Natural killer cell treated with Interleukin-12 subunit alpha and Interleukin-12 subunit beta and Interleukin-15 and Interleukin-18, amount 100 ng/mL, for 72 hours (primary cell): Measurements from ENCODE around the gene SPSB4. TPM values are rescaled to one million over a fixed set of nuclear protein-coding genes. Genes with fewer than 3 reads are reported as not detected.

Experiments
- ATAC-seq, 2 donors: fragments of 150-1000 bp; cut with Tn5 transposase in 1 of 2; sonication (Bioruptor Pico), chemical (Tn5 transposase) in 1 of 2; 2 replicates each; pipeline ENCODE4 v1.10.0; 2021
- DNase-seq: peaks from one replicate; pipeline ENCODE4 v3.0.0; 2022; ENCODE audit warnings: low spot score
- H3K27ac Mint-ChIP-seq, 2 donors: 1 replicate in 1 of 2; 2 replicates in 1 of 2; pipeline ENCODE4 v1.8.0; 2022; ENCODE audit warnings: mixed read lengths in 2 of 2, mild to moderate bottlenecking in 1 of 2, moderate library complexity in 1 of 2
- H3K27me3 Mint-ChIP-seq, 2 donors: 1 replicate in 1 of 2; 2 replicates in 1 of 2; pipeline ENCODE4 v1.8.0; 2022; ENCODE audit warnings: mixed read lengths in 2 of 2
- H3K36me3 Mint-ChIP-seq: one replicate; pipeline ENCODE4 v1.8.0; 2022; ENCODE audit warnings: mixed read lengths
- H3K4me1 Mint-ChIP-seq, 2 donors: 1 replicate in 1 of 2; 2 replicates in 1 of 2; pipeline ENCODE4 v1.8.0; 2022; ENCODE audit warnings: low read depth in 2 of 2, mixed read lengths in 2 of 2, mild to moderate bottlenecking in 1 of 2
- H3K4me3 Mint-ChIP-seq: one replicate; pipeline ENCODE4 v1.8.0; 2022; ENCODE audit warnings: mixed read lengths
- H3K9me3 Mint-ChIP-seq: 2 replicates; pipeline ENCODE4 v1.8.0; 2022; ENCODE audit warnings: mixed read lengths
- total RNA-seq, 2 donors: library from RNA; stranded (reverse); gene quantifications; one replicate each; pipeline ENCODE4 v1.2.3, GENCODE V29; 2022

The SPSB4 gene
- total RNA-seq, 2 donors from 2014 or later, result not detected

DNA sequence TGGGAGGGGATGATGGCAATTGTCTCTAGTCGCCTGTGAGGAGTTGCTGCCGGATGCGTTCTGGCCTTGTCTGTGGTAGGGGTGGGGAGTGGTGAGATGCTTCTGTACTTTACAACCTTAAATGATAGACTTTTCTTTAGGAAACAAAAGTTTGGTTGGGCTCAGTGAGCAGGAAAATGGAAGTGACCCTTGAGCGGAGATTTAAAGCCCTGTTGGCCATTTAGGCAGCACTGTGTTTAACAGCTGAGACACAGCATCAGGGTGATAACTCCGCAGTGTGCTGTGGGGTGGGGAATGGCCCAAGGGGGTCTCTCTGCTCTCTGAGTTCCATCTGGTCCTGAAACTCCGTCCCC lies 36.6 kb downstream of the SPSB4 start:
- no peak overlapping the region for H3K4me3 Mint-ChIP-seq
- H3K9me3 Mint-ChIP-seq, result no peaks in the 10 kb centered on the region
- peaks cover 0 to 5% of the 10 kb centered on the region in 2 donors for H3K27me3 Mint-ChIP-seq
- DNase-seq, result no peak
- no peaks in the 10 kb centered on the region for H3K4me1 Mint-ChIP-seq
- ATAC-seq, result no peak
- H3K27ac Mint-ChIP-seq, result no peak overlapping the region
- no peaks in the 10 kb centered on the region for H3K36me3 Mint-ChIP-seq

DNA sequence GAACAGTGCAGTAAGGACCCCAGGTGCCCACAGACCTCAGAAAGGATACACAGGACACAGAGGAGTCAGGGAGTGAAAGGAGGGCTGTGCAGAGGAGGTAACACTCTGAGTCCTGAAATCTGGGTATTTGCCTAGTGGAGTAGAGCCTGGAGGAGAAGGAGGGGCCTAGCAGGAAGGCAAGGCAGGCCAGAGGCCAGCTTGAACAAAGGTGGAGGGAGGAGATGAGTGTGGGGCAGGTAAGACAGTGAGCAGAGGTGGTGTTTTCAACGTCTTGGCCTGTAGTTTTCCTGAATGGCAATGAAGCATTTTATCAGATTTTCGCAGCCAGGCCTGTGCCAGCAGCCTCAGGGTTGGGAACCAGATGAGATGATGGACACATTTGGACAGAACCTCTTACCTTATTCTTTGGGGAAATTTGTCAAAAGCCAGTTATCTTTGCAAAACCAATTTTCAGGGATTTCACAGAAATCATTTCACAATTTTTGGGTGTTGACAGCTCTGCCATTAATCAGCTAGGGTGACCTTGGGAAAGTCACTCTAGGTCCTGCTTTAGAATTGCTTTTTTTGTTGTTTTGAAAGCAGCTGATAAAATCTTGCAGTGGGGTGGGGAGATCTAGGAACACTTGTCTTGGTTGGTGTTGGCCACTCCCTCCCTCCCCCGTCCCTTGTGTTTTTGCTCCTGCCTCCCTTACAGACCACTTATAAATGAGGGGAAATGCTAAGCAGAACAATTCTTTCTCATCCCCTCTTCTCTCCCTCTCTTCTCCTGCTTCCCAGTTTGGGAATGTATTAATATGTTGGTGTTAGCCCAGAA lies 38.4 kb downstream of the SPSB4 start:
- H3K4me1 Mint-ChIP-seq, result no peaks in the 10 kb centered on the region
- peaks cover 0 to 5% of the 10 kb centered on the region in 2 donors for H3K27me3 Mint-ChIP-seq
- ATAC-seq (no peak), DNase-seq (no peak)
- H3K36me3 Mint-ChIP-seq, result no peaks in the 10 kb centered on the region
- no peaks in the 10 kb centered on the region for H3K9me3 Mint-ChIP-seq
- H3K27ac Mint-ChIP-seq, result no peak overlapping the region
- no peak overlapping the region for H3K4me3 Mint-ChIP-seq

GRCh38 chr3:141091426-141091825 lies 40.3 kb downstream of the SPSB4 start:
- no peak for ATAC-seq
- no peaks in the 10 kb centered on the region for H3K4me1 Mint-ChIP-seq
- no peaks in the 10 kb centered on the region for H3K9me3 Mint-ChIP-seq
- no peak overlapping the region for H3K27ac Mint-ChIP-seq
- H3K4me3 Mint-ChIP-seq, result no peak overlapping the region
- DNase-seq, result no peak
- no peaks in the 10 kb centered on the region for H3K36me3 Mint-ChIP-seq
- H3K27me3 Mint-ChIP-seq, result peaks cover 0 to 5% of the 10 kb centered on the region in 2 donors

- Mint-ChIP-seq H3K27ac (no peak overlapping the region), H3K4me1 (no peaks in the 10 kb centered on the region), H3K9me3 (no peaks in the 10 kb centered on the region), H3K27me3 (peaks cover 0 to 5% of the 10 kb centered on the region in 2 donors), H3K36me3 (no peaks in the 10 kb centered on the region), H3K4me3 (no peak overlapping the region)
- DNase-seq (no peak), ATAC-seq (no peak)
Measured at GRCh38 chr3:141092663-141093062, 41.5 kb downstream of the SPSB4 start.

DNA sequence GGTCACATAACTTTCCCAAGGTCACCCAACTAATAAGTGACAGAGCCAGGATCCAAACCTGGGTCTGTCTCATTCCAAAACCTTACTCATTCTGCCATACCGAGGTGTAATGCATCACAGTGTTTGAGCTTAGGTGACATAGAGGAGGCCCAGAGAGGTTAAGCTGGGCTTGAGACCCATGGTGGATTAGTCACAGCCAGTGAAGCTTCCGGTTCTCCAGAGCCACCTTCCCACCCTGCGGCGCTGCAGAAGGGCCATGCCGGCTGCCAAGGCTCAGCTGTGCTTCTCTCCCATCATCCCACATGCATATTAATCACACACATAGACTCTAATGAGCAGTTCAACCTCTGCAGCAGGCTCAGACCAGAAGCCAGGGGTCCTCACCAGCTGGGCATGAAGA lies 42.2 kb downstream of the SPSB4 start:
- Mint-ChIP-seq H3K9me3 (no peaks in the 10 kb centered on the region), H3K4me3 (no peak overlapping the region), H3K36me3 (no peaks in the 10 kb centered on the region), H3K27ac (no peak overlapping the region), H3K4me1 (no peaks in the 10 kb centered on the region), H3K27me3 (peaks cover 0 to 5% of the 10 kb centered on the region in 2 donors)
- no peak for DNase-seq
- no peak for ATAC-seq

GRCh38 chr3:141093971-141094684 lies 43.0 kb downstream of the SPSB4 start:
- Mint-ChIP-seq H3K36me3 (no peaks in the 10 kb centered on the region), H3K27me3 (peaks cover 0 to 2% of the 10 kb centered on the region in 2 donors), H3K9me3 (no peaks in the 10 kb centered on the region), H3K4me3 (no peak overlapping the region), H3K27ac (no peak overlapping the region), H3K4me1 (no peaks in the 10 kb centered on the region)
- ATAC-seq, result no peak
- no peak for DNase-seq

DNA sequence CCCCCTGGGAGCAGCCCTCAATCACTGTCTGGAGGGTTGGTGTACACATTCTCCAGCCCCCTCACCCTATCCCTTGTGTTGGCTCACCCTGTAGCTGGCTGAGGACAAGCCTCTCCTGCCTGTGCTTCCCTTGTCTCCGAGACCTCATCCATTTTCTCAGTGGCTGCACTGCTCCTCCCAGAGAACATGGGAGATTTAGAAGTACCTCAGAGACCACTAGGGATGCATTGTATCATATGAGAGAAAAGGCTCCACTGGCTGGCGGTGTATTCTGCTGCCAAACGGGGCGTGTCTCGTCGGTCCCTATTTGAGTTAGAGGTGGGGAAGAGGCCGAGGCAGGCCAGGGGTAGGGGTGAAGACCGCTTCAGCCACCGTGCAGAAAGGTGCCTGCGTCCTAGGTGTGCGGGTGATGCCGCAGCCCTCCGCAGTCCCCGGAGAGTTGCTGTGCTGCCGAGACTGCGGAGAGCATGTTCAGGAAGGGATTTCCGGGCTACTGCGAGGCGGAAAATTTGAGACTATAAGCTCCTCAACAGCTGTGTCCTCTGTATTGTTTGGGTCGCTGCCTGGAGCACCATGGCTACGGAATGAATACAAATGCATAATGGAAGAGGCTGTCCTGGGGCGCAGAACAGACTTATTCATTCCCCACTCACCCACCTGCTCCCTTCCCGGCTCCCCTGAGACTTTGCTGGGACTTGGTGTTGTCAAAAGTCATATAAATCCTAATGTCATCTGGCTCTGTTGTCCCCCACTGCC lies 43.8 kb downstream of the SPSB4 start:
- Mint-ChIP-seq H3K27me3 (peaks cover 0 to under 1% of the 10 kb centered on the region in 2 donors), H3K27ac (no peak overlapping the region), H3K4me3 (no peak overlapping the region), H3K9me3 (no peaks in the 10 kb centered on the region), H3K36me3 (no peaks in the 10 kb centered on the region), H3K4me1 (no peaks in the 10 kb centered on the region)
- no peak for ATAC-seq
- peak; percentile 3 for DNase-seq

- H3K36me3 Mint-ChIP-seq, result no peaks in the 10 kb centered on the region
- peaks cover 0 to 3% of the 10 kb centered on the region in 2 donors for H3K27me3 Mint-ChIP-seq
- no peaks in the 10 kb centered on the region for H3K9me3 Mint-ChIP-seq
- no peaks in the 10 kb centered on the region for H3K4me1 Mint-ChIP-seq
- ATAC-seq, result no peak
- DNase-seq, result peak; percentile 32
- no peak overlapping the region for H3K27ac Mint-ChIP-seq
- no peak overlapping the region for H3K4me3 Mint-ChIP-seq
Measured at GRCh38 chr3:141095546-141095937, 44.4 kb downstream of the SPSB4 start.

DNA sequence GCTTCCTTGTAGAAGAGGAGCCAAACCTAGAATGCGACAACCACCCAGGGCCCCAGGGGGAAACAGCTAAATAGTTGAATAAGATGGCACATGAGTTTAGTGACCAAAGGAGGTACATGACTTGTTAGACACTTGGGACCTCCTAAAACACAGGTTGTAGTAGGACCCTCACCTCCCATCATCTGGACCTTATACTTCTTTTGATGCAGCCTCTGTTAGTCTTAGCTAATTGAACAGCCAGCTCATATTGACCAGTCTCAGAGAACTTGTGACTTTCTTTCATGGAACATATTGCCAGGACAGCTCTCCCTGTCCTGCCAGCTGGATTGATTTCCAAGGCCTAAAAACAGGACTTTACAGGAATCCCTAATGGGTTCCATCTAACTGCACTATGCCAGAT lies 45.0 kb downstream of the SPSB4 start:
- ATAC-seq (no peak), DNase-seq (no peak)
- H3K36me3 Mint-ChIP-seq, result no peaks in the 10 kb centered on the region
- H3K4me1 Mint-ChIP-seq, result no peaks in the 10 kb centered on the region
- H3K4me3 Mint-ChIP-seq, result no peak overlapping the region
- no peaks in the 10 kb centered on the region for H3K9me3 Mint-ChIP-seq
- H3K27ac Mint-ChIP-seq, result no peak overlapping the region
- peaks cover 0 to 3% of the 10 kb centered on the region in 2 donors for H3K27me3 Mint-ChIP-seq

GRCh38 chr3:141096981-141097380 lies 45.8 kb downstream of the SPSB4 start:
- H3K4me3 Mint-ChIP-seq, result no peak overlapping the region
- DNase-seq (peak; percentile 53), ATAC-seq (no peak)
- no peak overlapping the region for H3K27ac Mint-ChIP-seq
- no peaks in the 10 kb centered on the region for H3K4me1 Mint-ChIP-seq
- no peaks in the 10 kb centered on the region for H3K36me3 Mint-ChIP-seq
- peaks cover 0 to 3% of the 10 kb centered on the region in 2 donors for H3K27me3 Mint-ChIP-seq
- H3K9me3 Mint-ChIP-seq, result no peaks in the 10 kb centered on the region

DNA sequence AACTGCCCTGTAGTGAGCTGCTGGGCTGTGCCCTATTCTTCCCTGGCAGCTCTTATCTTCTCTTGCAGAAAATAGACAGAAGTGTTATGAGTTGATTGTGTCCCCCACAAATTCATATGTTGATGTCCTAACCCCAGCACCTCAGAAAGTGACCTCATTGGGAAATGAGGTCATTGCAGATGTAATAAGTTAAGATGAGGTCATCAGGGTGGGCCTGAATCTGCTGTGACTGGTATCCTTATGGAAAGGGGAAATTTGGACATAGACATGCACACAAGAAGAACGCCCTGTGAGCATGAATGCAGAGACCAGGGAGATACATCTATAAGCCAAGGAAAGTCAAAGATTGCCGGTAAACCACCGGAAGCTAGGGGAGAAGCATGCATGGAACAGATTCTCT lies 49.0 kb downstream of the SPSB4 start:
- H3K9me3 Mint-ChIP-seq, result no peaks in the 10 kb centered on the region
- no peak overlapping the region for H3K27ac Mint-ChIP-seq

GRCh38 chr3:141100531-141101320 lies 49.6 kb downstream of the SPSB4 start:
- no peak overlapping the region for H3K4me3 Mint-ChIP-seq
- peaks cover 0 to 3% of the 10 kb centered on the region in 2 donors for H3K27me3 Mint-ChIP-seq
- H3K4me1 Mint-ChIP-seq, result no peaks in the 10 kb centered on the region
- no peaks in the 10 kb centered on the region for H3K36me3 Mint-ChIP-seq
- peak in 1 of 2 donors; percentile 7 for ATAC-seq
- no peaks in the 10 kb centered on the region for H3K9me3 Mint-ChIP-seq
- no peak for DNase-seq
- H3K27ac Mint-ChIP-seq, result no peak overlapping the region

More for the DNA sequence above, 49.0 kb downstream of the SPSB4 start:
- H3K27me3 Mint-ChIP-seq, result peaks cover 0 to 3% of the 10 kb centered on the region in 2 donors
- H3K4me1 Mint-ChIP-seq, result no peaks in the 10 kb centered on the region
- H3K4me3 Mint-ChIP-seq, result no peak overlapping the region
- H3K36me3 Mint-ChIP-seq, result no peaks in the 10 kb centered on the region
- DNase-seq (no peak), ATAC-seq (no peak)

- H3K4me3 Mint-ChIP-seq, result no peak overlapping the region
- no peak overlapping the region for H3K27ac Mint-ChIP-seq
- no peaks in the 10 kb centered on the region for H3K9me3 Mint-ChIP-seq
- H3K4me1 Mint-ChIP-seq, result no peaks in the 10 kb centered on the region
- DNase-seq (no peak), ATAC-seq (no peak)
- H3K36me3 Mint-ChIP-seq, result no peaks in the 10 kb centered on the region
- H3K27me3 Mint-ChIP-seq, result peaks cover 0 to 3% of the 10 kb centered on the region in 2 donors
Measured at GRCh38 chr3:141102372-141102771, 51.2 kb downstream of the SPSB4 start.
